ENCODE results near the gene PGLYRP3. TPM values are rescaled to one million over a fixed set of nuclear protein-coding genes. Genes with fewer than 3 reads are reported as not detected.

Gene PGLYRP3
- polyA plus RNA-seq, 4 donors, result 0.07 TPM; not detected in 3

- 66 to 77% (median 75%) methylated on average over 2 of the region's 2 CpGs for WGBS, 3 donors
- Histone ChIP-seq H3K27me3 (ENCODE audit: control insufficient read depth in 3 of 3, insufficient read depth in 3 of 3, low read length in 3 of 3) (peaks cover 0 to 7% (median 3%) of the 10 kb centered on the region in 3 donors), H3K4me3 (ENCODE audit: low read depth in 1 of 3, low read length in 3 of 3) (no peak overlapping the region), H3K4me1 (ENCODE audit: control insufficient read depth in 3 of 3, insufficient read depth in 2 of 3, low read depth in 1 of 3, low read length in 2 of 3) (no peaks in the 10 kb centered on the region), H3K36me3 (ENCODE audit: control insufficient read depth in 3 of 3, insufficient read depth in 2 of 3, low read depth in 1 of 3, low read length in 3 of 3) (no peaks in the 10 kb centered on the region), H3K27ac (ENCODE audit: low read depth in 1 of 3, low read length in 2 of 3) (no peak overlapping the region), H3K9me3 (ENCODE audit: control insufficient read depth in 2 of 2, insufficient read depth in 1 of 2, low read depth in 1 of 2, low read length in 1 of 2) (no peaks in the 10 kb centered on the region)
- FAIRE-seq (no peak), DNase-seq (no peak)
These were observed 3.3 kb downstream of the PGLYRP3 start for GRCh38 chr1:153309441-153309840.

GRCh38 chr1:153308540-153308939 is 4.2 kb downstream of the PGLYRP3 start:
- no peak overlapping the region for H3K27ac ChIP-seq (ENCODE audit: low read depth in 1 of 3, low read length in 2 of 3)
- peaks cover 0 to 7% (median 2%) of the 10 kb centered on the region in 3 donors for H3K27me3 ChIP-seq (ENCODE audit: control insufficient read depth in 3 of 3, insufficient read depth in 3 of 3, low read length in 3 of 3)
- WGBS, 3 donors, result 40 to 86% (median 59%) methylated on average over 2 of the region's 2 CpGs
- FAIRE-seq, result no peak
- DNase-seq, result no peak
- H3K4me3 ChIP-seq (ENCODE audit: low read depth in 1 of 3, low read length in 3 of 3), result no peak overlapping the region
- H3K4me1 ChIP-seq (ENCODE audit: control insufficient read depth in 3 of 3, insufficient read depth in 2 of 3, low read depth in 1 of 3, low read length in 2 of 3), result no peaks in the 10 kb centered on the region
- no peaks in the 10 kb centered on the region for H3K9me3 ChIP-seq (ENCODE audit: control insufficient read depth in 2 of 2, insufficient read depth in 1 of 2, low read depth in 1 of 2, low read length in 1 of 2)
- no peaks in the 10 kb centered on the region for H3K36me3 ChIP-seq (ENCODE audit: control insufficient read depth in 3 of 3, insufficient read depth in 2 of 3, low read depth in 1 of 3, low read length in 3 of 3)

GRCh38 chr1:153307221-153307600 is 5.5 kb downstream of the PGLYRP3 start:
- H3K36me3 ChIP-seq (ENCODE audit: control insufficient read depth in 3 of 3, insufficient read depth in 2 of 3, low read depth in 1 of 3, low read length in 3 of 3), result no peaks in the 10 kb centered on the region
- DNase-seq (no peak), FAIRE-seq (no peak)
- no peak overlapping the region for H3K4me3 ChIP-seq (ENCODE audit: low read depth in 1 of 3, low read length in 3 of 3)
- no peaks in the 10 kb centered on the region for H3K4me1 ChIP-seq (ENCODE audit: control insufficient read depth in 3 of 3, insufficient read depth in 2 of 3, low read depth in 1 of 3, low read length in 2 of 3)
- H3K9me3 ChIP-seq (ENCODE audit: control insufficient read depth in 2 of 2, insufficient read depth in 1 of 2, low read depth in 1 of 2, low read length in 1 of 2), result no peaks in the 10 kb centered on the region
- no peak overlapping the region for H3K27ac ChIP-seq (ENCODE audit: low read depth in 1 of 3, low read length in 2 of 3)
- 81 to 89% (median 87%) methylated on average over 10 of the region's 10 CpGs for WGBS, 3 donors
- peaks cover 0 to 7% (median 0%) of the 10 kb centered on the region in 3 donors for H3K27me3 ChIP-seq (ENCODE audit: control insufficient read depth in 3 of 3, insufficient read depth in 3 of 3, low read length in 3 of 3)

- DNase-seq, result no peak
- H3K36me3 ChIP-seq (ENCODE audit: control insufficient read depth in 3 of 3, insufficient read depth in 2 of 3, low read depth in 1 of 3, low read length in 3 of 3), result no peaks in the 10 kb centered on the region
- FAIRE-seq, result no peak
- H3K27me3 ChIP-seq (ENCODE audit: control insufficient read depth in 3 of 3, insufficient read depth in 3 of 3, low read length in 3 of 3), result peaks cover 0 to 7% (median 0%) of the 10 kb centered on the region in 3 donors
- H3K27ac ChIP-seq (ENCODE audit: low read depth in 1 of 3, low read length in 2 of 3), result no peak overlapping the region
- H3K9me3 ChIP-seq (ENCODE audit: control insufficient read depth in 2 of 2, insufficient read depth in 1 of 2, low read depth in 1 of 2, low read length in 1 of 2), result no peaks in the 10 kb centered on the region
- H3K4me1 ChIP-seq (ENCODE audit: control insufficient read depth in 3 of 3, insufficient read depth in 2 of 3, low read depth in 1 of 3, low read length in 2 of 3), result no peaks in the 10 kb centered on the region
- 84 to 87% (median 86%) methylated on average over 22 of the region's 22 CpGs for WGBS, 3 donors
- H3K4me3 ChIP-seq (ENCODE audit: low read depth in 1 of 3, low read length in 3 of 3), result no peak overlapping the region
These were observed 6.2 kb downstream of the PGLYRP3 start for GRCh38 chr1:153306303-153307220.

GRCh38 chr1:153305682-153306081 is 7.1 kb downstream of the PGLYRP3 start:
- Histone ChIP-seq H3K27ac (ENCODE audit: low read depth in 1 of 3, low read length in 2 of 3) (no peak overlapping the region), H3K4me1 (ENCODE audit: control insufficient read depth in 3 of 3, insufficient read depth in 2 of 3, low read depth in 1 of 3, low read length in 2 of 3) (no peaks in the 10 kb centered on the region), H3K27me3 (ENCODE audit: control insufficient read depth in 3 of 3, insufficient read depth in 3 of 3, low read length in 3 of 3) (peaks cover 0 to 7% (median 0%) of the 10 kb centered on the region in 3 donors), H3K4me3 (ENCODE audit: low read depth in 1 of 3, low read length in 3 of 3) (no peak overlapping the region), H3K9me3 (ENCODE audit: control insufficient read depth in 2 of 2, insufficient read depth in 1 of 2, low read depth in 1 of 2, low read length in 1 of 2) (no peaks in the 10 kb centered on the region), H3K36me3 (ENCODE audit: control insufficient read depth in 3 of 3, insufficient read depth in 2 of 3, low read depth in 1 of 3, low read length in 3 of 3) (no peaks in the 10 kb centered on the region)
- WGBS, 3 donors, result 83 to 85% (median 84%) methylated on average over 6 of the region's 6 CpGs
- FAIRE-seq, result no peak
- DNase-seq, result no peak

- H3K36me3 ChIP-seq (ENCODE audit: control insufficient read depth in 3 of 3, insufficient read depth in 2 of 3, low read depth in 1 of 3, low read length in 3 of 3), result no peaks in the 10 kb centered on the region
- peaks cover 0 to 7% (median 0%) of the 10 kb centered on the region in 3 donors for H3K27me3 ChIP-seq (ENCODE audit: control insufficient read depth in 3 of 3, insufficient read depth in 3 of 3, low read length in 3 of 3)
- FAIRE-seq, result no peak
- H3K27ac ChIP-seq (ENCODE audit: low read depth in 1 of 3, low read length in 2 of 3), result no peak overlapping the region
- 70 to 76% (median 72%) methylated on average over 5 of the region's 5 CpGs for WGBS, 3 donors
- H3K4me3 ChIP-seq (ENCODE audit: low read depth in 1 of 3, low read length in 3 of 3), result no peak overlapping the region
- H3K4me1 ChIP-seq (ENCODE audit: control insufficient read depth in 3 of 3, insufficient read depth in 2 of 3, low read depth in 1 of 3, low read length in 2 of 3), result no peaks in the 10 kb centered on the region
- H3K9me3 ChIP-seq (ENCODE audit: control insufficient read depth in 2 of 2, insufficient read depth in 1 of 2, low read depth in 1 of 2, low read length in 1 of 2), result no peaks in the 10 kb centered on the region
- DNase-seq, result no peak
These were observed 10.4 kb downstream of the PGLYRP3 start for GRCh38 chr1:153302308-153302707.

GRCh38 chr1:153293851-153294250 is 18.9 kb downstream of the PGLYRP3 start:
- DNase-seq, result no peak
- Histone ChIP-seq H3K36me3 (ENCODE audit: control insufficient read depth in 3 of 3, insufficient read depth in 2 of 3, low read depth in 1 of 3, low read length in 3 of 3) (no peaks in the 10 kb centered on the region), H3K9me3 (ENCODE audit: control insufficient read depth in 2 of 2, insufficient read depth in 1 of 2, low read depth in 1 of 2, low read length in 1 of 2) (no peaks in the 10 kb centered on the region), H3K4me1 (ENCODE audit: control insufficient read depth in 3 of 3, insufficient read depth in 2 of 3, low read depth in 1 of 3, low read length in 2 of 3) (no peaks in the 10 kb centered on the region), H3K4me3 (ENCODE audit: low read depth in 1 of 3, low read length in 3 of 3) (no peak overlapping the region), H3K27ac (ENCODE audit: low read depth in 1 of 3, low read length in 2 of 3) (no peak overlapping the region), H3K27me3 (ENCODE audit: control insufficient read depth in 3 of 3, insufficient read depth in 3 of 3, low read length in 3 of 3) (peaks cover 0 to 11% (median 0%) of the 10 kb centered on the region in 3 donors)
- WGBS, 3 donors, result 62 to 67% (median 64%) methylated on average over 9 of the region's 9 CpGs
- no peak for FAIRE-seq

GRCh38 chr1:153293480-153293775 is 19.3 kb downstream of the PGLYRP3 start:
- WGBS, 3 donors, result 73 to 79% (median 79%) methylated on average over 7 of the region's 7 CpGs
- no peak for FAIRE-seq
- Histone ChIP-seq H3K27me3 (ENCODE audit: control insufficient read depth in 3 of 3, insufficient read depth in 3 of 3, low read length in 3 of 3) (peaks cover 0 to 11% (median 0%) of the 10 kb centered on the region in 3 donors), H3K27ac (ENCODE audit: low read depth in 1 of 3, low read length in 2 of 3) (no peak overlapping the region), H3K36me3 (ENCODE audit: control insufficient read depth in 3 of 3, insufficient read depth in 2 of 3, low read depth in 1 of 3, low read length in 3 of 3) (no peaks in the 10 kb centered on the region), H3K4me3 (ENCODE audit: low read depth in 1 of 3, low read length in 3 of 3) (no peak overlapping the region), H3K9me3 (ENCODE audit: control insufficient read depth in 2 of 2, insufficient read depth in 1 of 2, low read depth in 1 of 2, low read length in 1 of 2) (no peaks in the 10 kb centered on the region), H3K4me1 (ENCODE audit: control insufficient read depth in 3 of 3, insufficient read depth in 2 of 3, low read depth in 1 of 3, low read length in 2 of 3) (no peaks in the 10 kb centered on the region)
- DNase-seq, result no peak

All from small intestine (tissue), 7 donors.